GM19239 (cell line): ENCODE data around the gene RUNX2.
A peak's percentile ranks its signal among the peaks of the same experiment; 100 is the strongest.

Experiments
- DNase-seq: peaks from one replicate; pipeline ENCODE4 v3.0.0; 2011; ENCODE audit warnings: low spot score; ENCODE audit not compliant: insufficient read length
- FAIRE-seq: peaks from 2 replicates; lab custom pipeline; 2011; peaks lifted over from hg19 to GRCh38; lab: Jason Lieb, UNC

Gene RUNX2

GRCh38 chr6:45398075-45398813 is 70.1 kb downstream of the RUNX2 start:
- FAIRE-seq (no peak), DNase-seq (no peak)

DNA sequence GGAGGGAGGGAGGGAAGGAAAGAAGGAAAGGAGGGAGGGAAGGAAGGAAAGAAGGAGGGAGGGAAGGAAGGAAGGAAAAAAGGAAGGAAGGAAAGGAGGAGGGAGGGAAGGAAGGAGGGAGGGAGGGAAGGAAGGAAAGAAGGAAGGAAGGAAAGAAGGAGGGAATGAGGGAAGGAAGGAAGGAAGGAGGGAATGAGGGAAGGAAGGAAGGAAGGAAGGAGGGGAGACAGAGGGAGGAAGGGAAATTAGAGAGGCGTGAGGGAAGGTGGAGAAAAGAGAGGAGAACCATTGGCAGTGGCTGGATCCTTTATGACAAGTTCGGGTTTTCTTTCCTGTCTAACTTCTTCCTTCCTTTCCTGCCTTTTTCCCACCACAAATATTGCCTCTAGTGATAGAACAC is 71.9 kb downstream of the RUNX2 start:
- DNase-seq (no peak), FAIRE-seq (no peak)

- no peak for FAIRE-seq
- no peak for DNase-seq
Measured at GRCh38 chr6:45411959-45412358, 83.8 kb downstream of the RUNX2 start.

DNA sequence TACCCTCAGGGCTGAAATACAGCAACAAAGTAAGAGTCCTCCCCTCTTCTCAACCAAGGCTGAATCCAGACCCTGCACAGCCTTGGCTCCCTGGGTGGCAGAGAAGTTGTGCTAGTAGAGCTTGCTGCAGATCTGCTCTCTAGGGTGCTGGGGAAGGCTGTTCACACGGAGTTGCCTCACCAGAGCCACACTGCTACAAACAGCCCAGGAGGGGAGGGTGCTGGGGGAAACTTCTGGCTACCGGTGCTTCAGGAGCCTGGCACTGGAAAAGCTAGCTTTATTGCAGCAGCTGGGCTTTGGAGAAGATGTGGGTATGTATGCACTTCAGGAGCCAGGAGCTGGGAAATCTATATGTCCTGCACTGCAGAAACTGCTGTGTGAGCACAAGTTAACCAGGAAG is 87.2 kb downstream of the RUNX2 start:
- FAIRE-seq = no peak
- no peak for DNase-seq

DNA sequence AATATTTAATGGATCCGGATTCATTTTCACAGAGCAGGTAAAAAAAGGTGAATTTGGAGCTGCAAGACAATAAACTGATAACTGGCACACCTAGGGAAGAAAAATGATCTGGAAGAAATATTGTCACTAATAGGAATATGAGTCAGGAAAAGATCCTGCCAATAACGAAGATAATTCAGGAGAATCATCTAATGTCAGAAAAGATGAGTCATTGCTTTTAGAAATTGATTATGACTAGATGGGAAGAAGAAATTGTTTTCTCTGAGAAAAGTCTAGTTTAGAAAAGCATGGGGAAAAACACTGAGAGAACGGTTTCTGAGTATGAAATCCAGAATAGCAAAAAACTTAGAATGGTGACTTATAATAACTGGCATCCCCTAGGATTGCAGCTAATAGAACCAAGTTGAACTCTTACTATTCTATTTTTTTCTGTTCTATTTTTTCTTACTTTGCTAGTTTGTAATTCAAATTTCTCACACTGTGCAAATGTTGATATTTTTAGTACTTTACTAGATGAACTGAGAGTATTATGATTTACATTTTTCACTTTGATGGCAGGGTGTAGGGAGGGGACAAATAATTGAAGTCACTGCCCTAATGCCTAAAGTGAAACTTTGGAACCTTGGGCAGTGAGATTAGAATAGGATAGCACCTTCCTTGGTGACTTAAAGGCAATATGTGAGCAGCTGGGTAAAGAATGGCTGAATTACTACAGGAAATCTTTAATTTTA is 87.8 kb downstream of the RUNX2 start:
- FAIRE-seq (no peak), DNase-seq (no peak)

GRCh38 chr6:45416700-45417099 is 88.6 kb downstream of the RUNX2 start:
- DNase-seq (no peak), FAIRE-seq (no peak)

GRCh38 chr6:45417436-45417835 is 89.3 kb downstream of the RUNX2 start:
- no peak for DNase-seq
- no peak for FAIRE-seq

DNA sequence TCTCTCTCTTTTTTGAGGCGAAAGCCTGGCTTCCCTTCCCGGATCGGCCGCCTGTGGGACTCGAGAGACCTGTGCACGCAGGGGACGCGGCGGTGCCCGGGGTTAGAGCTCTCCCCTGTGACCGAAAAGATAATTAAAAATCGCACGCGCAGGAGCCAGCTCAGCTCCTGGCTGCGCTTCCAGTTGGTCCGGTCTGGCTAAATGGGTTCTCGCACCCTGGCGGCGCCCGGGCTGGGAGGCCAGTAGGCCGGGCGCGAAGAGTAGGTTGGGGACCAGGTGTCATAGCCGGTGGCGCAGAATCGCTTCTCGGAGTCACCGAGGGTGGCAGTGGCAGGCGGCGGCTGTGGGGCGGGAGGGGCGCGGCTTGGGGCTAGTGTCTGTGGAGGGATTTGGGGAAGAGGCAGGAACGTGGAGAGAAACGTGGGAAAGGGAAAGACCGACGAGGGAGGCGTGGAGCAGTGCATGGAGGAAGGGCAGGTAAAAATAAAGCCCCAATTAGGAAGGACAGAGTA is 91.5 kb downstream of the RUNX2 start:
- DNase-seq (no peak), FAIRE-seq (no peak)

GRCh38 chr6:45420083-45420908 is 92.2 kb downstream of the RUNX2 start:
- no peak for FAIRE-seq
- no peak for DNase-seq

DNA sequence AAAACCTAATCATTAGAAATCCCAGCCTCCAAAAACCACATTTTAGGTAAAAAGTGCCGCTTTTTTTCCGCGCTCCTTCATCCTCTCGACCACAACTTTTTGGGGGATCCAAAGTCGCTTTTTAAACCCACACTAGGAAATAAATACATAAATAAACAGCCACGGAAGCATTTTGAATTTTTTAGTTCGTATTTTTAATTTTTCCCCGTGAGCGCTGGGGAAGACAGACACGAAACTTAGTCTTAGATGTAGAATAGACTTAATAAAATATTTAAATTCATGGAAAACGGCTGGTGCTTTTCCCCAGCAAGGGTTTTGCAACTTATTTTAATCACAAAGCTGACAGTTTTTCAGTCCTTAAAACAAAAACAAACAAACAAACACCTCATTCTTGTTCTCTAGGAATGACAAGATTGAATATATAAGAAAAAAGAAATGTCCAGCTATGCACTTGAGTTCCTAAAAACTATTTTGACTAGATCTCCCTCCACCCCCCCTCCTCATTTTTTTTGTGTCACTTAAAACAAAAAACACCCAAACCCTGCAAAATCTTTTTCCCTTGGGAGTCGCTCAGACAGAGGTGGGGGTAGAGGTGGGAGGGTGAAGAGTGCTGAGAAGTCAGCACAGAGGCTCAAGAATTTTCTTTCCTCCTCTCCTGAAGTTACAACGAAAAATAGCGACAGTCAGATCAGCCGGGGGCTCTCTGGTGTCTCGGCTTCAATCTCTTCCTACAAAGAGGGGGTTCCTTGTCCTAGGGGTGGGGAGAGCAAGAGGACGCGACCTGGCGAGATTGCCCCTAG is 93.0 kb downstream of the RUNX2 start:
- FAIRE-seq (no peak), DNase-seq (no peak)

- peak; percentile 28 for DNase-seq
- no peak for FAIRE-seq
Measured at GRCh38 chr6:45421709-45422502, 93.8 kb downstream of the RUNX2 start.

- DNase-seq = no peak
Measured at GRCh38 chr6:45422503-45423110, 94.5 kb downstream of the RUNX2 start.

GRCh38 chr6:45423111-45423823 is 95.1 kb downstream of the RUNX2 start:
- FAIRE-seq (no peak), DNase-seq (no peak)

More at GRCh38 chr6:45422503-45423110, 94.5 kb downstream of the RUNX2 start:
- FAIRE-seq = no peak

GRCh38 chr6:45423824-45424450 is 95.8 kb downstream of the RUNX2 start:
- DNase-seq = no peak
- FAIRE-seq = no peak

DNA sequence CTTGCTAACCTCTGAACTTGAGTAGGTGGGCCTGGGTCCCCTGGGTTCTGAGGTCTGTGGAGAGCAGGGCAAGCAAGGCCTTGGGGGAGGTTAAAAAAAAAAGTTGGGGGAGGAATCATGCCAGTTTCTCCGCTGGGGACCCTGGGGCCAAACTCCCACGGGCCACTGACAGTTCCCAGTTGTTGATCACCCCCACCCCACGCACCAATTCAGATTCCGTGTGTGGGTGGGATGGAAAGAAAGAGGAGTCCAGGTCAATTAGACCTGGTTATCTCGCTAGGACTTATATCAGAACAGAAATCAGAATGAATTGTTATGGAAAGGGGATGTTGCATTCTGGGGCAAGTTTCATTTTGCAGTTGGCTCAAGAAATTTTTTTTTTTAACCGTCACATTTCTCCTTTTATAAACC is 96.3 kb downstream of the RUNX2 start:
- FAIRE-seq (no peak), DNase-seq (no peak)

DNA sequence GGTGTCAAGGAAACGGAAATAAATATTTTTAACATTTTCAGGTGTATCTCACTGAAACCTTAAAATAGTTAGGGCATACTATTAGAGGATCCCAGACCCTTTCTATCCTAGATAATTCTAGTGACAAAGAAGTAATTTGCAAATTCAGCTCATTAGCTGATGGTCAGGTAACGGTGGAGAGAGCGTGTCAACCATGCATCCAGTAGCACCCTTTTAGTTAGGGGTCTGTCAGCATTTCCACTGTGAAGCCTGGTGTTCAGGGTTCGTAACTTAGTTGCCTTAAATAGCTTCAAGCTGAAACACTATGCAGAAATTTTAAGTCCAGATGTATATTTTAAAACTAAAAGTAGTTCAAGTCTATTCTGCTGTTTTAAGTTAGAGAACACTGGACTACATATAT is 98.1 kb downstream of the RUNX2 start:
- no peak for FAIRE-seq

DNA sequence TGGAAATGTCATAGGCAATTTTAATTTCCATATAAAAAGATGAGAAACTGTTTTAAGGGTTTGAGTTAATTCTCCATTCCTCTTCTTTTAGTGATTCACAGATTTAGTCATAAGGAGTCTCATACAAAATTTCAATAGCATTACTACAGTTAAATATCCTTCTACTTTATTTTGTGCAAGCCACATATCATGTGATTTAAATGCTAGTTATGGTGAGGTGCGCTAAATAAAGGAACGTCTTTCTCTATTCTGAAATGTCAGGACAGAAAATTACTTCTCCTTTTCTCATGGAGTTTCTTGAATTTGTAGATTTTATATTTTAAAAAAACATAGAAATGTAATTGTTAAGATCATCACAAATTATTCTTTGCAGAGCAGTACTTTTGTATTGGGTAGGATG is 99.6 kb downstream of the RUNX2 start:
- no peak for DNase-seq
- FAIRE-seq = no peak

More for the DNA sequence above, 98.1 kb downstream of the RUNX2 start:
- DNase-seq = no peak

DNA sequence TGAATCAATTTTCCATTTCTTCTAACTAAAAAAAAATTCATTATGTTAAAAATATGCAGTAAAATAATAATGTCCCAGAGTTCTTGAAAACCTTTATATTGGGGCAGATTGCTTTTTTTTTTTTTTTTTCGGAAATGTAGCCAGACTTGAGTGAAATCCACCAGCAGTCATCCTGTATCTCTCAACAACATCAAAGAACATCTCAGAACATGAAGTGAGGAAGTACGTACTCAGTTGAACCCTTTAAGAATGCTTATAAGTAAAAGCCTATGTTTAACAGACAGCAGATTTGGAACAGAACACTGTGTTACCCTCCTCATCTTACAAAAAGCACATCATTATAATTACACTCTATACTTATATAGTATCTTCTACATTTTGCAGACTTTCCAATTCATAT is 100.6 kb downstream of the RUNX2 start:
- FAIRE-seq = no peak
- DNase-seq = no peak
